Stomach (tissue), 9 donors: ENCODE data around the gene CLP1. TPM values are rescaled to one million over a fixed set of nuclear protein-coding genes. Genes with fewer than 3 reads are reported as not detected.
"Not testable (repeated sequence)": the region's sequence is repeated elsewhere in the genome, so short reads cannot be mapped to it uniquely, and the experiment has no call there.

Experiments used
- DNase-seq, 2 donors: peaks; one replicate each; pipeline versions ENCODE4 v3.0.0 to v3.0.0-alpha.2; 2013 to 2019
- H3K27ac ChIP-seq, 5 donors: fragments of 200-600 bp in 4 of 5; sonication (generic) in 4 of 5; one replicate each; pipeline ENCODE4 v1.5.1; 2013 to 2019; ENCODE audit warnings: mild to moderate bottlenecking in 1 of 5, moderate library complexity in 1 of 5
- H3K27me3 ChIP-seq, 3 donors: fragments of 200-600 bp; sonication (generic); one replicate each; pipeline ENCODE4 v1.5.1; 2017 to 2019; ENCODE audit warnings: mixed run types in 1 of 3
- H3K36me3 ChIP-seq, 4 donors: fragments of 200-600 bp; sonication (generic); 1 replicate in 3 of 4; 2 replicates in 1 of 4; pipeline ENCODE4 v1.5.1; 2016 to 2019
- H3K4me1 ChIP-seq, 4 donors: fragments of 200-600 bp; sonication (generic); one replicate each; pipeline ENCODE4 v1.5.1; 2016 to 2019
- H3K4me3 ChIP-seq, 4 donors: fragments of 200-600 bp; sonication (generic) in 3 of 4; one replicate each; pipeline ENCODE4 v1.5.1; 2016 to 2019; ENCODE audit warnings: mild to moderate bottlenecking in 1 of 4
- H3K9me3 ChIP-seq, 4 donors: fragments of 200-600 bp; sonication (generic); one replicate each; pipeline ENCODE4 v1.5.1; 2016 to 2019
- CTCF ChIP-seq, 7 experiments: fragments of 450-650 bp in 4 of 7; fragments of 200-600 bp in 3 of 7; sonication (generic) in 3 of 7; IDR thresholded peaks; one replicate each; pipeline ENCODE4 v1.5.1; 2016 to 2019; ENCODE audit warnings: antibody characterized with exemption in 7 of 7, control low read depth in 2 of 7, mild to moderate bottlenecking in 1 of 7
- EP300 ChIP-seq: sonication (generic); formaldehyde crosslinking; IDR thresholded peaks from one replicate; pipeline ENCODE4 v1.6.1; 2017; ENCODE audit warnings: antibody characterized with exemption
- POLR2A ChIP-seq, 4 donors: fragments of 450-650 bp; IDR thresholded peaks; one replicate each; pipeline ENCODE4 v1.6.1; 2016; ENCODE audit warnings: antibody characterized with exemption in 4 of 4, control low read depth in 2 of 4, mild to moderate bottlenecking in 1 of 4, moderate library complexity in 1 of 4
- POLR2AphosphoS5 ChIP-seq, 3 donors: sonication (generic); formaldehyde crosslinking; IDR thresholded peaks; one replicate each; pipeline ENCODE4 v1.6.1; 2016; ENCODE audit warnings: antibody characterized with exemption in 3 of 3
- WGBS, 5 donors: extraction: QIAGEN DNeasy Blood & Tissue Kit in 3 of 5; methylation state at CpG; one replicate each; pipeline versions ENCODE4 v1.1.5 to v1.1.7; 2013 to 2018; 5-methylcytosine and 5-hydroxymethylcytosine counted together
- intact Hi-C: fragments of 100-400 bp; cut with DNase I; formaldehyde crosslinking; loops from one replicate; pipeline ENCODE4 v1.15.1; 2023; ENCODE audit warnings: low total_unique reads
- polyA plus RNA-seq, 3 donors: library from polyadenylated mRNA; stranded (reverse); fragments of 200-250 nt; gene quantifications; one replicate each; pipeline ENCODE4 v1.2.3, GENCODE V29; 2013
- total RNA-seq, 5 donors: library from RNA; depleted of rRNA; stranded (reverse); fragments of >200 nt; gene quantifications; one replicate each; pipeline versions ENCODE4 v1.1.0 to v1.2.3, GENCODE V29; 2014 to 2016
- donor health status: healthy with polysubstance abuse.
- donor health status: Bipolar disorder and iron deficiency.
- donor health status: healthy.

CLP1 gene
- total and polyA plus RNA-seq, 8 donors: 2.7 to 14.7 (median 11.0) TPM; not detected in 1

GRCh38 chr11:57648801-57649735 is 8.5 kb upstream of the CLP1 start:
- H3K4me1 ChIP-seq: peaks cover 22 to 74% (median 59%) of the 10 kb centered on the region in 4 donors
- DNase-seq: peak in 1 of 2 donors; percentile 60

GRCh38 chr11:57649826-57650738 is 7.5 kb upstream of the CLP1 start, which contains the start of gene YPEL4:
YPEL4 (minus strand) TSS chr11:57649912; CDS start chr11:57647107, 2,805 bp downstream.
- H3K27ac ChIP-seq: peak within 1 kb of the TSS in 3 of 5 donors; percentile 19 to 31 (median 26)
- WGBS, 5 donors: 9 to 17% (median 12%) methylated on average over 15 of the region's 15 CpGs
- peaks cover 12 to 90% (median 47%) of the 10 kb centered on the region in 3 donors for H3K27me3 ChIP-seq
- peak in 1 of 2 donors; percentile 90 for DNase-seq
- H3K4me3 ChIP-seq: peak within 1 kb of the TSS; percentile 34 to 46 (median 38)
- intact Hi-C loops: loop anchor here (10.0 kb wide), 1 partner anchor 305 kb away; no protein-coding TSS in a partner anchor
- no peak for TF ChIP-seq POLR2A (IDR thresholded peaks at IDR 0.05)
- TF ChIP-seq CTCF (IDR thresholded peaks at IDR 0.05): no peak
- no peak for TF ChIP-seq EP300
- H3K36me3 ChIP-seq: no peaks in the 10 kb centered on the region
- no peaks in the 10 kb centered on the region for H3K9me3 ChIP-seq
- H3K4me1 ChIP-seq: peaks cover 16 to 64% (median 52%) of the 10 kb centered on the region in 4 donors

More at GRCh38 chr11:57648801-57649735, 8.5 kb upstream of the CLP1 start:
- Histone ChIP-seq H3K27me3 (peaks cover 12 to 90% (median 47%) of the 10 kb centered on the region in 3 donors), H3K9me3 (no peaks in the 10 kb centered on the region), H3K4me3 (peak overlapping the region; percentile 34 to 46 (median 38)), H3K27ac (peak overlapping the region in 3 of 5 donors; percentile 17 to 26 (median 19)), H3K36me3 (no peaks in the 10 kb centered on the region)
- intact Hi-C loops: loop anchor here (10.0 kb wide), 1 partner anchor 304 kb away; no protein-coding TSS in a partner anchor
- WGBS, 5 donors: 3 to 7% (median 4%) methylated on average over 23 of the region's 23 CpGs
- TF ChIP-seq POLR2AphosphoS5 (IDR thresholded peaks at IDR 0.05) (no peak), EP300 (no peak), POLR2A (IDR thresholded peaks at IDR 0.05) (no peak), CTCF (IDR thresholded peaks at IDR 0.05) (no peak)

- no peak overlapping the region for H3K27ac ChIP-seq
- WGBS, 5 donors: 52 to 78% (median 56%) methylated on average over 5 of the region's 5 CpGs
- no peak overlapping the region for H3K4me3 ChIP-seq
- H3K4me1 ChIP-seq: peaks cover 16 to 57% (median 45%) of the 10 kb centered on the region in 4 donors
- H3K36me3 ChIP-seq: no peaks in the 10 kb centered on the region
- peaks cover 12 to 84% (median 44%) of the 10 kb centered on the region in 3 donors for H3K27me3 ChIP-seq
- DNase-seq: no peak
- TF ChIP-seq EP300: no peak
- TF ChIP-seq POLR2AphosphoS5 (IDR thresholded peaks at IDR 0.05): no peak
- TF ChIP-seq POLR2A (IDR thresholded peaks at IDR 0.05): no peak
- intact Hi-C loops: no loop called here
- H3K9me3 ChIP-seq: no peaks in the 10 kb centered on the region
Observed at GRCh38 chr11:57650739-57651090, 6.8 kb upstream of the CLP1 start.

- Histone ChIP-seq H3K27me3 (peaks cover 12 to 77% (median 37%) of the 10 kb centered on the region in 3 donors), H3K4me1 (peaks cover 16 to 50% (median 39%) of the 10 kb centered on the region in 4 donors), H3K27ac (no peak overlapping the region), H3K36me3 (no peaks in the 10 kb centered on the region), H3K4me3 (no peak overlapping the region), H3K9me3 (no peaks in the 10 kb centered on the region)
- TF ChIP-seq EP300 (no peak), POLR2AphosphoS5 (IDR thresholded peaks at IDR 0.05) (no peak), POLR2A (IDR thresholded peaks at IDR 0.05) (no peak), CTCF (IDR thresholded peaks at IDR 0.05) (no peak)
- no peak for DNase-seq
- intact Hi-C loops: no loop called here
- WGBS, 5 donors: 76 to 84% (median 80%) methylated on average over 7 of the region's 7 CpGs
Observed at GRCh38 chr11:57651408-57651807, 6.2 kb upstream of the CLP1 start.

GRCh38 chr11:57652230-57652629 is 5.3 kb upstream of the CLP1 start:
- H3K36me3 ChIP-seq, H3K9me3 ChIP-seq, intact Hi-C loops, H3K27ac ChIP-seq, DNase-seq, H3K4me3 ChIP-seq: not testable (repeated sequence)
- Histone ChIP-seq H3K27me3 (peaks cover 7 to 68% (median 29%) of the 10 kb centered on the region in 3 donors), H3K4me1 (peaks cover 20 to 47% (median 38%) of the 10 kb centered on the region in 4 donors)
- WGBS, 5 donors: 77 to 88% (median 82%) methylated on average over 14 of the region's 14 CpGs
